GM12878 (cell line): ENCODE data around the gene PCSK5. TPM values are rescaled to one million over a fixed set of nuclear protein-coding genes. Genes with fewer than 3 reads are reported as not detected.

Experiments
- ATAC-seq: fragments of 200-7000 bp; cut with Tn5 transposase; 3 replicates; pipeline ENCODE4 v1.9.1; 2020; ENCODE audit warnings: mild to moderate bottlenecking, moderate library complexity
- BruUV-seq: library from RNA; stranded (reverse); fragments of 400-500 nt; replicated peaks from 2 replicates; lab custom pipeline; 2021; lab: Mats Ljungman, UMichigan
- CTCF ChIA-PET: fragments of 300-600 bp; sonication (Branson Sonifier 250); formaldehyde crosslinking; extraction: SDS; loops from one replicate; lab custom pipeline; 2021; ENCODE audit warnings: inconsistent platforms; lab: Yijun Ruan, JAX
- POLR2A ChIA-PET: fragments of 350-600 bp; formaldehyde crosslinking; extraction: SDS; loops from one replicate; lab custom pipeline; 2021; ENCODE audit warnings: inconsistent platforms; lab: Charles Lee
- RAD21 ChIA-PET: fragments of 300-600 bp; sonication (Branson Sonifier 250); formaldehyde crosslinking; loops from one replicate; lab custom pipeline; 2023; ENCODE audit warnings: antibody characterized with exemption; ENCODE audit not compliant: unreplicated experiment; lab: Charles Lee
- SMC1A ChIA-PET: fragments of 300-600 bp; sonication (Branson Sonifier 250); formaldehyde crosslinking; loops from one replicate; lab custom pipeline; 2023; ENCODE audit not compliant: unreplicated experiment, uncharacterized antibody; lab: Charles Lee
- DNase-seq: peaks from one replicate; pipeline ENCODE4 v3.0.0-alpha.2; 2011; ENCODE audit warnings: low read depth, low spot score
- FAIRE-seq: peaks from 3 replicates; lab custom pipeline; 2011; peaks lifted over from hg19 to GRCh38; lab: Jason Lieb, UNC
- H2AFZ ChIP-seq: 2 replicates; pipeline ENCODE4 v1.6.0; 2011; ENCODE audit warnings: low read depth, low read length, control low read depth; ENCODE audit not compliant: control insufficient read depth
- H3K27ac ChIP-seq: 2 replicates; pipeline ENCODE4 v1.5.1; 2011; ENCODE audit warnings: control low read depth; ENCODE audit not compliant: control insufficient read depth, insufficient read depth
- H3K27me3 ChIP-seq, 2 experiments: replicated peaks in 1 of 2; 2 replicates each; pipeline versions ENCODE4 v1.6.0 to v1.6.1; 2011; ENCODE audit warnings: low read length in 1 of 2; ENCODE audit not compliant: control insufficient read depth in 2 of 2, insufficient read depth in 2 of 2
- H3K36me3 ChIP-seq, 2 experiments: 2 replicates each; pipeline ENCODE4 v1.5.1; 2011; ENCODE audit warnings: low read length in 1 of 2; ENCODE audit not compliant: control insufficient read depth in 2 of 2, insufficient read depth in 2 of 2
- H3K4me1 ChIP-seq: 2 replicates; pipeline ENCODE4 v1.6.1; 2011; ENCODE audit warnings: mild to moderate bottlenecking, low read length, moderate library complexity, mixed read lengths; ENCODE audit not compliant: control insufficient read depth, insufficient read depth
- H3K4me2 ChIP-seq: 2 replicates; pipeline ENCODE4 v1.6.0; 2011; ENCODE audit warnings: control low read depth; ENCODE audit not compliant: control insufficient read depth, insufficient read depth
- H3K4me3 ChIP-seq: fragments of 200-600 bp; sonication (generic); 2 replicates; pipeline ENCODE4 v1.5.1; 2016
- H3K79me2 ChIP-seq: 2 replicates; pipeline ENCODE4 v1.6.0; 2011; ENCODE audit warnings: low read length; ENCODE audit not compliant: control insufficient read depth, insufficient read depth
- H3K9ac ChIP-seq: 2 replicates; pipeline ENCODE4 v1.8.0; 2011; ENCODE audit warnings: low read length, control low read depth, mixed read lengths; ENCODE audit not compliant: control insufficient read depth, insufficient read depth
- H3K9me3 ChIP-seq: replicated peaks from 3 replicates; pipeline ENCODE4 v1.5.1; 2011; ENCODE audit warnings: mild to moderate bottlenecking, low read length; ENCODE audit not compliant: control insufficient read depth, insufficient read depth
- H4K20me1 ChIP-seq: 2 replicates; pipeline ENCODE4 v1.6.0; 2011; ENCODE audit not compliant: control insufficient read depth, insufficient read depth
- BHLHE40 ChIP-seq, 2 experiments: fragments of 450-650 bp in 1 of 2; IDR thresholded peaks; 2 replicates each; pipeline ENCODE4 v1.6.1; 2011 to 2017; ENCODE audit warnings: low read depth in 2 of 2, borderline replicate concordance in 1 of 2, improper control_type of control experiment in 1 of 2, low read length in 1 of 2, mild to moderate bottlenecking in 1 of 2
- CHD1 ChIP-seq: IDR thresholded peaks from 2 replicates; pipeline ENCODE4 v1.6.1; 2012; ENCODE audit warnings: low read depth, low read length, improper control_type of control experiment
- HDGF ChIP-seq: fragments of 450-650 bp; IDR thresholded peaks from 2 replicates; pipeline ENCODE4 v1.6.1; 2016; ENCODE audit warnings: antibody characterized with exemption
- TARDBP ChIP-seq: IDR thresholded peaks from 2 replicates; pipeline ENCODE4 v1.6.1; 2016; ENCODE audit warnings: borderline replicate concordance
- YBX1 ChIP-seq: fragments of 450-650 bp; IDR thresholded peaks from 2 replicates; pipeline ENCODE4 v1.6.1; 2016; ENCODE audit warnings: antibody characterized with exemption
- WGBS: methylation state at CpG from one replicate; pipeline ENCODE4 v1.1.6; 2016; ENCODE audit warnings: low lambda C conversion rate; ENCODE audit not compliant: insufficient replicate concordance, insufficient coverage; ENCODE audit errors: missing lambda C conversion rate; 5-methylcytosine and 5-hydroxymethylcytosine counted together
- in situ Hi-C: fragments of 300-500 bp; cut with MboI; formaldehyde crosslinking; loops from 9 replicates; pipeline ENCODE4 v1.14.3; 2018; ENCODE audit warnings: mixed read lengths
- intact Hi-C: fragments of 100-400 bp; cut with micrococcal nuclease; formaldehyde crosslinking; loops from one replicate; pipeline ENCODE4 v1.14.2; 2022; ENCODE audit not compliant: unreplicated experiment
- polyA plus RNA-seq, 11 experiments: library from polyadenylated mRNA; depleted of rRNA in 4 of 11; unstranded in 6 of 11; stranded (reverse) in 5 of 11; fragments of >200 nt; fragmentation: Nextera tagmentation in 4 of 11; fragmentation: Illumina TruSeq in 1 of 11; extraction: Ambion mirVana in 4 of 11; extraction: Trizol in 1 of 11; gene quantifications; 1 replicate in 1 of 11; 2 replicates in 10 of 11; pipeline versions ENCODE4 v1.2.1 to v1.2.3, GENCODE V29; 2011 to 2016; ENCODE audit warnings: inconsistent platforms in 2 of 11, missing spikeins in 2 of 11, low read depth in 1 of 11
- total RNA-seq, 4 experiments: library from RNA; depleted of rRNA in 3 of 4; stranded (reverse); fragments of >200 nt in 3 of 4; fragmentation: Illumina TruSeq in 1 of 4; extraction: Trizol in 1 of 4; gene quantifications; 2 replicates each; pipeline versions ENCODE4 v1.2.1 to v1.2.3, GENCODE V29; 2013 to 2021
- TF ChIP-seq, protein P1 (sequence below): fragments of 150-350 bp; IDR thresholded peaks from 2 replicates; pipeline ENCODE4 v1.6.1; 2014; ENCODE audit warnings: mild to moderate bottlenecking, low read depth, low read length
- TF ChIP-seq, protein P2 (sequence below): IDR thresholded peaks from 2 replicates; pipeline ENCODE4 v1.6.1; 2012; ENCODE audit warnings: mild to moderate bottlenecking, low read depth, low read length
- TF ChIP-seq, protein P3 (sequence below): fragments of 450-650 bp; IDR thresholded peaks from 2 replicates; pipeline ENCODE4 v1.6.1; 2017; ENCODE audit warnings: borderline replicate concordance
- TF ChIP-seq, protein P4 (sequence below): IDR thresholded peaks from 2 replicates; pipeline ENCODE4 v1.6.1; 2012; ENCODE audit warnings: low read depth, low read length, improper control_type of control experiment

Gene PCSK5
- total and polyA plus RNA-seq, 10 of the 15 experiments (the other 5 are each of a cell fraction or from before 2014, with no cell fraction given): 0.01 to 0.13 (median 0.04) TPM; not detected in 3

DNA sequence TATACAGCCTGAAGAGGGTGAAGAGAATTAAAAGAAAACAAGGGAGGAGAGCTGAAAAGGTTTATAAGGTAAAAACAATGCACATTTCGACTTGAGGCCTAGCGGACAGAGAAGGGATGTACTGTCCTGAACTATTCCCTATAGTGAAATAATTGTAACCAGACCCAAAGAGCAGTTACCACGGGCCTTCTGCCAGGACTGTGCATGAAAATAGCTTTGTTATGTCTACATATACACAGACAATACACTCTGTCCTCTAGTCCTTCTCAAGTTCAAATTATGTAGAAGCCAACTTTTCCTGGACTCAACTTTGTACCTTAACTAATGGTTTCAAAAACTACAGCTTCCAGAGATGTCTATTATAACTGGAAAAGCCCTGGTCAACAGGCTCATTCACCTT, 223.7 kb downstream of the PCSK5 start:
- H3K36me3 ChIP-seq: no peaks in the 10 kb centered on the region
- no peak for FAIRE-seq

DNA sequence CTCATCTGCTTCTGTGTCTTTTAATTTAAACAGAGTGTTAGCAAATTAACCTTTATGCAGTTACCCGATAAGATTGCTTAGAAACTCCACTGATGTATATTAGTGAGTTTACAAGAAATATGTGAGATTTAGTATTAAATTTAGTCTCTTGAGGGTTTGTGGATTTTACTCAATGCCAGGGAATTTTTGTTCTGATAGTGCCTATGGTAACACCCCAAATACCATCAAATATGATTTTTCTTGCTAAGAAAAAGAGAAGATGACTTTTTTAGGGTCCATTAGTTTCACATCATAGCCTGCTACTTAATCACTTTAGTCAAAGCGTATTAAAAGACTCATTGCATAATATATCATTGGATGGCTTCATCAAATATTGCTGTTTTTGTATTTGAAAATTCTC, 224.9 kb downstream of the PCSK5 start:
- CTCF ChIA-PET: no interaction called here
- no TSS peak for BruUV-seq
- ATAC-seq (no peak), DNase-seq (no peak), FAIRE-seq (no peak)
- SMC1A ChIA-PET: no interaction called here
- in situ Hi-C loops: no loop called here
- Histone ChIP-seq H3K36me3 (no peaks in the 10 kb centered on the region), H3K4me1 (no peaks in the 10 kb centered on the region), H3K4me3 (no peak overlapping the region), H3K9me3 (no peaks in the 10 kb centered on the region), H3K9ac (no peak overlapping the region), H3K27ac (no peak overlapping the region), H2AFZ (no peak overlapping the region), H3K79me2 (no peaks in the 10 kb centered on the region), H3K4me2 (no peak overlapping the region), H3K27me3 (no peaks in the 10 kb centered on the region), H4K20me1 (no peaks in the 10 kb centered on the region)
- WGBS: 66% methylated on average over 2 of the region's 2 CpGs
- POLR2A ChIA-PET: no interaction called here
- RAD21 ChIA-PET: no interaction called here
- intact Hi-C loops: no loop called here
- TF ChIP-seq BHLHE40 (IDR thresholded peaks at IDR 0.05; ENCODE audit: borderline replicate concordance in 1 of 2, low read depth in 2 of 2, low read length in 1 of 2) (no peak), HDGF (no peak), CHD1 (no peak)
- TF ChIP-seq, protein P1, sequence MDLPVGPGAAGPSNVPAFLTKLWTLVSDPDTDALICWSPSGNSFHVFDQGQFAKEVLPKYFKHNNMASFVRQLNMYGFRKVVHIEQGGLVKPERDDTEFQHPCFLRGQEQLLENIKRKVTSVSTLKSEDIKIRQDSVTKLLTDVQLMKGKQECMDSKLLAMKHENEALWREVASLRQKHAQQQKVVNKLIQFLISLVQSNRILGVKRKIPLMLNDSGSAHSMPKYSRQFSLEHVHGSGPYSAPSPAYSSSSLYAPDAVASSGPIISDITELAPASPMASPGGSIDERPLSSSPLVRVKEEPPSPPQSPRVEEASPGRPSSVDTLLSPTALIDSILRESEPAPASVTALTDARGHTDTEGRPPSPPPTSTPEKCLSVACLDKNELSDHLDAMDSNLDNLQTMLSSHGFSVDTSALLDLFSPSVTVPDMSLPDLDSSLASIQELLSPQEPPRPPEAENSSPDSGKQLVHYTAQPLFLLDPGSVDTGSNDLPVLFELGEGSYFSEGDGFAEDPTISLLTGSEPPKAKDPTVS: no peak
- TF ChIP-seq, protein P2, sequence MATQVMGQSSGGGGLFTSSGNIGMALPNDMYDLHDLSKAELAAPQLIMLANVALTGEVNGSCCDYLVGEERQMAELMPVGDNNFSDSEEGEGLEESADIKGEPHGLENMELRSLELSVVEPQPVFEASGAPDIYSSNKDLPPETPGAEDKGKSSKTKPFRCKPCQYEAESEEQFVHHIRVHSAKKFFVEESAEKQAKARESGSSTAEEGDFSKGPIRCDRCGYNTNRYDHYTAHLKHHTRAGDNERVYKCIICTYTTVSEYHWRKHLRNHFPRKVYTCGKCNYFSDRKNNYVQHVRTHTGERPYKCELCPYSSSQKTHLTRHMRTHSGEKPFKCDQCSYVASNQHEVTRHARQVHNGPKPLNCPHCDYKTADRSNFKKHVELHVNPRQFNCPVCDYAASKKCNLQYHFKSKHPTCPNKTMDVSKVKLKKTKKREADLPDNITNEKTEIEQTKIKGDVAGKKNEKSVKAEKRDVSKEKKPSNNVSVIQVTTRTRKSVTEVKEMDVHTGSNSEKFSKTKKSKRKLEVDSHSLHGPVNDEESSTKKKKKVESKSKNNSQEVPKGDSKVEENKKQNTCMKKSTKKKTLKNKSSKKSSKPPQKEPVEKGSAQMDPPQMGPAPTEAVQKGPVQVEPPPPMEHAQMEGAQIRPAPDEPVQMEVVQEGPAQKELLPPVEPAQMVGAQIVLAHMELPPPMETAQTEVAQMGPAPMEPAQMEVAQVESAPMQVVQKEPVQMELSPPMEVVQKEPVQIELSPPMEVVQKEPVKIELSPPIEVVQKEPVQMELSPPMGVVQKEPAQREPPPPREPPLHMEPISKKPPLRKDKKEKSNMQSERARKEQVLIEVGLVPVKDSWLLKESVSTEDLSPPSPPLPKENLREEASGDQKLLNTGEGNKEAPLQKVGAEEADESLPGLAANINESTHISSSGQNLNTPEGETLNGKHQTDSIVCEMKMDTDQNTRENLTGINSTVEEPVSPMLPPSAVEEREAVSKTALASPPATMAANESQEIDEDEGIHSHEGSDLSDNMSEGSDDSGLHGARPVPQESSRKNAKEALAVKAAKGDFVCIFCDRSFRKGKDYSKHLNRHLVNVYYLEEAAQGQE: no peak
- TF ChIP-seq, protein P3, sequence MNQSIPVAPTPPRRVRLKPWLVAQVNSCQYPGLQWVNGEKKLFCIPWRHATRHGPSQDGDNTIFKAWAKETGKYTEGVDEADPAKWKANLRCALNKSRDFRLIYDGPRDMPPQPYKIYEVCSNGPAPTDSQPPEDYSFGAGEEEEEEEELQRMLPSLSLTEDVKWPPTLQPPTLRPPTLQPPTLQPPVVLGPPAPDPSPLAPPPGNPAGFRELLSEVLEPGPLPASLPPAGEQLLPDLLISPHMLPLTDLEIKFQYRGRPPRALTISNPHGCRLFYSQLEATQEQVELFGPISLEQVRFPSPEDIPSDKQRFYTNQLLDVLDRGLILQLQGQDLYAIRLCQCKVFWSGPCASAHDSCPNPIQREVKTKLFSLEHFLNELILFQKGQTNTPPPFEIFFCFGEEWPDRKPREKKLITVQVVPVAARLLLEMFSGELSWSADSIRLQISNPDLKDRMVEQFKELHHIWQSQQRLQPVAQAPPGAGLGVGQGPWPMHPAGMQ: no peak
- TF ChIP-seq, protein P4, sequence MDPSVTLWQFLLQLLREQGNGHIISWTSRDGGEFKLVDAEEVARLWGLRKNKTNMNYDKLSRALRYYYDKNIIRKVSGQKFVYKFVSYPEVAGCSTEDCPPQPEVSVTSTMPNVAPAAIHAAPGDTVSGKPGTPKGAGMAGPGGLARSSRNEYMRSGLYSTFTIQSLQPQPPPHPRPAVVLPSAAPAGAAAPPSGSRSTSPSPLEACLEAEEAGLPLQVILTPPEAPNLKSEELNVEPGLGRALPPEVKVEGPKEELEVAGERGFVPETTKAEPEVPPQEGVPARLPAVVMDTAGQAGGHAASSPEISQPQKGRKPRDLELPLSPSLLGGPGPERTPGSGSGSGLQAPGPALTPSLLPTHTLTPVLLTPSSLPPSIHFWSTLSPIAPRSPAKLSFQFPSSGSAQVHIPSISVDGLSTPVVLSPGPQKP: no peak

More for the DNA sequence above, 223.7 kb downstream of the PCSK5 start:
- Histone ChIP-seq H3K9ac (no peak overlapping the region), H3K79me2 (no peaks in the 10 kb centered on the region), H3K27ac (no peak overlapping the region), H3K4me2 (no peak overlapping the region), H3K27me3 (peaks cover 0 to 2% of the 10 kb centered on the region in 2 experiments; a peak in 1 of 4 replicates), H3K9me3 (no peaks in the 10 kb centered on the region), H3K4me1 (no peaks in the 10 kb centered on the region), H3K4me3 (no peak overlapping the region), H2AFZ (no peak overlapping the region), H4K20me1 (no peaks in the 10 kb centered on the region)
- no peak for TF ChIP-seq YBX1
- TF ChIP-seq TARDBP: no peak
- TF ChIP-seq BHLHE40 (IDR thresholded peaks at IDR 0.05; ENCODE audit: borderline replicate concordance in 1 of 2, low read depth in 2 of 2, low read length in 1 of 2): no peak
- in situ Hi-C loops: no loop called here
- 0% methylated on average over 3 of the region's 3 CpGs for WGBS
- no TSS peak for BruUV-seq
- ChIA-PET POLR2A (no interaction called here), CTCF (interaction anchor here (1.1 kb wide), 1 partner anchor 12 kb away, joined by 3 read pairs; no protein-coding TSS in a partner anchor), RAD21 (no interaction called here), SMC1A (no interaction called here)
- intact Hi-C loops: no loop called here
- ATAC-seq (no peak), DNase-seq (no peak)
